Erythroblast (primary cell): ENCODE measurements around the gene MAP1S.
"Not testable (repeated sequence)": the region's sequence is repeated elsewhere in the genome, so short reads cannot be mapped to it uniquely, and the experiment has no call there.

Experiments used
- GATA1 ChIP-seq: IDR thresholded peaks from 2 replicates; pipeline ENCODE4 v1.6.1; 2011; ENCODE audit warnings: low read depth, mild to moderate bottlenecking, control low read depth, low read length, moderate library complexity
- POLR2A ChIP-seq: IDR thresholded peaks from 2 replicates; pipeline ENCODE4 v1.6.1; 2011; ENCODE audit warnings: mild to moderate bottlenecking, low read length

GRCh38 chr19:17777840-17778239 lies 58.6 kb downstream of the MAP1S start:
- not testable (repeated sequence) for TF ChIP-seq POLR2A, GATA1
